HepG2 (cell line): ENCODE results near the gene TFAM. TPM values are rescaled to one million over a fixed set of nuclear protein-coding genes. Genes with fewer than 3 reads are reported as not detected.

Source experiments
- AGO2 ChIP-seq: fragments of 200-400 bp; formaldehyde crosslinking; optimal IDR thresholded peaks from 2 replicates; pipeline ENCODE3; 2017; ENCODE audit warnings: mild to moderate bottlenecking, low read depth, low read length, moderate library complexity
- CHD2 ChIP-seq: IDR thresholded peaks from 2 replicates; pipeline ENCODE4 v1.6.1; 2011; ENCODE audit warnings: low read depth, low read length, improper control_type of control experiment
- EP300 ChIP-seq, 3 experiments: sonication (generic) in 1 of 3; formaldehyde crosslinking in 1 of 3; IDR thresholded peaks; 2 replicates each; pipeline versions ENCODE4 v1.5.1 to v1.6.1; 2011 to 2020; ENCODE audit warnings: low read depth in 2 of 3, low read length in 2 of 3, borderline replicate concordance in 1 of 3, improper control_type of control experiment in 1 of 3, mild to moderate bottlenecking in 1 of 3, missing genetic modification reagents in 1 of 3, moderate library complexity in 1 of 3
- FOXA3 ChIP-seq: IDR thresholded peaks from 2 replicates; pipeline ENCODE4 v1.6.1; 2016; ENCODE audit warnings: missing genetic modification reagents, missing compliant biosample characterization
- HDAC2 ChIP-seq: sonication (generic); formaldehyde crosslinking; IDR thresholded peaks from 2 replicates; pipeline ENCODE4 v1.4.0; 2020; ENCODE audit warnings: missing genetic modification reagents
- NFIC ChIP-seq: IDR thresholded peaks from 2 replicates; pipeline ENCODE4 v1.6.1; 2012; ENCODE audit warnings: mild to moderate bottlenecking, low read length, inconsistent platforms
- NR3C1 ChIP-seq: sonication (generic); formaldehyde crosslinking; IDR thresholded peaks from 2 replicates; pipeline ENCODE4 v1.4.0; 2020; ENCODE audit warnings: missing genetic modification reagents
- PAF1 ChIP-seq: IDR thresholded peaks from 2 replicates; pipeline ENCODE4 v1.6.1; 2016; ENCODE audit warnings: missing genetic modification reagents, missing compliant biosample characterization
- ZFP1 ChIP-seq: IDR thresholded peaks from 2 replicates; pipeline ENCODE4 v1.6.1; 2016
- ZFP36 ChIP-seq: fragments of 150-350 bp; IDR thresholded peaks from 2 replicates; pipeline ENCODE4 v1.6.1; 2018; ENCODE audit warnings: borderline replicate concordance, low read length, low read depth; ENCODE audit not compliant: partially characterized antibody
- ZNF24 ChIP-seq: fragments of 450-650 bp; IDR thresholded peaks from 2 replicates; pipeline ENCODE4 v1.6.1; 2017; ENCODE audit warnings: antibody characterized with exemption, mild to moderate bottlenecking
- ZNF253 ChIP-seq: sonication (generic); formaldehyde crosslinking; IDR thresholded peaks from 2 replicates; pipeline ENCODE4 v1.8.0; 2022; ENCODE audit warnings: mild to moderate bottlenecking, missing genetic modification reagents, borderline replicate concordance
- ZNF333 ChIP-seq: sonication (generic); formaldehyde crosslinking; IDR thresholded peaks from 2 replicates; pipeline ENCODE4 v1.4.0; 2020; ENCODE audit warnings: mild to moderate bottlenecking, missing genetic modification reagents, borderline replicate concordance
- ZNF790 ChIP-seq: sonication (generic); formaldehyde crosslinking; IDR thresholded peaks from 2 replicates; pipeline ENCODE4 v1.8.0; 2022; ENCODE audit warnings: missing genetic modification reagents, mild to moderate bottlenecking, borderline replicate concordance
- polyA plus RNA-seq, 8 experiments: library from polyadenylated mRNA; depleted of rRNA in 3 of 8; stranded (reverse) in 7 of 8; unstranded in 1 of 8; fragments of >200 nt; fragmentation: Illumina TruSeq in 4 of 8; extraction: Trizol in 4 of 8; gene quantifications; 2 replicates each; pipeline versions ENCODE4 v1.2.1 to v1.2.3, GENCODE V29; 2011 to 2016; ENCODE audit warnings: low read depth in 4 of 8, missing spikeins in 1 of 8, mixed read lengths in 1 of 8; ENCODE audit not compliant: insufficient read depth in 1 of 8
- total RNA-seq, 5 experiments: library from RNA; depleted of rRNA; stranded (reverse); fragments of >200 nt; fragmentation: Illumina TruSeq; extraction: Trizol; gene quantifications; 2 replicates each; pipeline ENCODE4 v1.2.3, GENCODE V29; 2016; ENCODE audit warnings: low read depth in 1 of 5
- TF ChIP-seq, protein P1 (sequence below): sonication (generic); formaldehyde crosslinking; IDR thresholded peaks from 2 replicates; pipeline ENCODE4 v1.4.0; 2020; ENCODE audit warnings: missing genetic modification reagents
- TF ChIP-seq, protein P2 (sequence below): sonication (generic); formaldehyde crosslinking; IDR thresholded peaks from 2 replicates; pipeline ENCODE4 v1.8.0; 2022; ENCODE audit warnings: mild to moderate bottlenecking, missing genetic modification reagents; ENCODE audit not compliant: insufficient replicate concordance
- TF ChIP-seq, protein P3 (sequence below): sonication (generic); formaldehyde crosslinking; IDR thresholded peaks from 2 replicates; pipeline ENCODE4 v1.5.0; 2020; ENCODE audit warnings: missing genetic modification reagents, mild to moderate bottlenecking, borderline replicate concordance
- TF ChIP-seq, protein P4 (sequence below): sonication (generic); formaldehyde crosslinking; IDR thresholded peaks from 2 replicates; pipeline ENCODE4 v1.4.0; 2020; ENCODE audit warnings: missing genetic modification reagents, borderline replicate concordance
- TF ChIP-seq, protein P5 (sequence below): IDR thresholded peaks from 2 replicates; pipeline ENCODE4 v1.6.1; 2016; ENCODE audit warnings: missing compliant biosample characterization, missing genetic modification reagents, borderline replicate concordance

The TFAM gene
- total and polyA plus RNA-seq, 2 of the 13 experiments (the other 11 are each of a cell fraction or from before 2014, with no cell fraction given): 18.4 to 125 TPM

DNA sequence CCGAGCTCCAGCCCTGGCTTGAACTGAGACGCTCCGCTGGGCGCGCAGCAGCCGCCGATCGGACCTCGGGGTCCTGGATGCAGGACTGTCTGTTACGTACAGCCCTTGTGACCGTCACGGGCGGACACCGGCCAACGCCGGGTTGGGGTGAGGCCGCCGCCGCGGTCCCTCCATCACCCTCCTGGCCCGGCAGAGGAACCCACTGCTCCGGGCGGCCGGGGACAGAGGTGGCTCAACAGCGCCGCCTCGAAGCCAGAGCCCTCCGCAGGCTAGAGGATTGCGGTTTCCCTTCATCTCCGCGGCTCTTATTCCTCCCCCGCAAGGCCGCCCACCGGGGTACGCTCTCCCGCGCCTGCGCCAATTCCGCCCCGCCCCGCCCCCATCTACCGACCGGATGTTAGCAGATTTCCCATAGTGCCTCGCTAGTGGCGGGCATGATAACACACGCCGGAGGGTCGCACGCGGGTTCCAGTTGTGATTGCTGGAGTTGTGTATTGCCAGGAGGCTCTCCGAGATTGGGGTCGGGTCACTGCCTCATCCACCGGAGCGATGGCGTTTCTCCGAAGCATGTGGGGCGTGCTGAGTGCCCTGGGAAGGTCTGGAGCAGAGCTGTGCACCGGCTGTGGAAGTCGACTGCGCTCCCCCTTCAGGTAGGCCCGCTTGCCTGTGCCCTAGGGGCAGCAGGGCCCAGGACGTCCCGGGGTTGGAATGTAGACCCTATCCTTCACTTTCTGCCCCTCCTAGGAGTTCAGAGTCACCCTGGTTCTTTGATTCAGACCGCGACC, at the start of gene TFAM (continued):
- TF ChIP-seq, protein P1, sequence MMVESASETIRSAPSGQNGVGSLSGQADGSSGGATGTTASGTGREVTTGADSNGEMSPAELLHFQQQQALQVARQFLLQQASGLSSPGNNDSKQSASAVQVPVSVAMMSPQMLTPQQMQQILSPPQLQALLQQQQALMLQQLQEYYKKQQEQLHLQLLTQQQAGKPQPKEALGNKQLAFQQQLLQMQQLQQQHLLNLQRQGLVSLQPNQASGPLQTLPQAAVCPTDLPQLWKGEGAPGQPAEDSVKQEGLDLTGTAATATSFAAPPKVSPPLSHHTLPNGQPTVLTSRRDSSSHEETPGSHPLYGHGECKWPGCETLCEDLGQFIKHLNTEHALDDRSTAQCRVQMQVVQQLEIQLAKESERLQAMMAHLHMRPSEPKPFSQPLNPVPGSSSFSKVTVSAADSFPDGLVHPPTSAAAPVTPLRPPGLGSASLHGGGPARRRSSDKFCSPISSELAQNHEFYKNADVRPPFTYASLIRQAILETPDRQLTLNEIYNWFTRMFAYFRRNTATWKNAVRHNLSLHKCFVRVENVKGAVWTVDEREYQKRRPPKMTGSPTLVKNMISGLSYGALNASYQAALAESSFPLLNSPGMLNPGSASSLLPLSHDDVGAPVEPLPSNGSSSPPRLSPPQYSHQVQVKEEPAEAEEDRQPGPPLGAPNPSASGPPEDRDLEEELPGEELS: 0 out of 2 replicates have a peak, but pooled peaks have one; percentile 9
- 0 out of 2 replicates have a peak, but pooled peaks have one; percentile 3 for TF ChIP-seq HDAC2 (CRISPR knock-in tag)
- TF ChIP-seq, protein P2, sequence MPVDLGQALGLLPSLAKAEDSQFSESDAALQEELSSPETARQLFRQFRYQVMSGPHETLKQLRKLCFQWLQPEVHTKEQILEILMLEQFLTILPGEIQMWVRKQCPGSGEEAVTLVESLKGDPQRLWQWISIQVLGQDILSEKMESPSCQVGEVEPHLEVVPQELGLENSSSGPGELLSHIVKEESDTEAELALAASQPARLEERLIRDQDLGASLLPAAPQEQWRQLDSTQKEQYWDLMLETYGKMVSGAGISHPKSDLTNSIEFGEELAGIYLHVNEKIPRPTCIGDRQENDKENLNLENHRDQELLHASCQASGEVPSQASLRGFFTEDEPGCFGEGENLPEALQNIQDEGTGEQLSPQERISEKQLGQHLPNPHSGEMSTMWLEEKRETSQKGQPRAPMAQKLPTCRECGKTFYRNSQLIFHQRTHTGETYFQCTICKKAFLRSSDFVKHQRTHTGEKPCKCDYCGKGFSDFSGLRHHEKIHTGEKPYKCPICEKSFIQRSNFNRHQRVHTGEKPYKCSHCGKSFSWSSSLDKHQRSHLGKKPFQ (CRISPR knock-in tag): peak; percentile 43
- peak; percentile 52; the same call in 1 of the 2 replicates for TF ChIP-seq NFIC
- TF ChIP-seq CHD2: peak; percentile 30; the same call in 1 of the 2 replicates
- 0 out of 2 replicates have a peak, but pooled peaks have one; percentile 25 for TF ChIP-seq ZNF333
- TF ChIP-seq, protein P3, sequence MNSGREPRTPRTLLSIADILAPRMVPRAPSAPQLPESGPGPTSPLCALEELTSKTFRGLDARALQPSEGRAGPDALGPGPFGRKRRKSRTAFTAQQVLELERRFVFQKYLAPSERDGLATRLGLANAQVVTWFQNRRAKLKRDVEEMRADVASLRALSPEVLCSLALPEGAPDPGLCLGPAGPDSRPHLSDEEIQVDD: no peak
- TF ChIP-seq, protein P4, sequence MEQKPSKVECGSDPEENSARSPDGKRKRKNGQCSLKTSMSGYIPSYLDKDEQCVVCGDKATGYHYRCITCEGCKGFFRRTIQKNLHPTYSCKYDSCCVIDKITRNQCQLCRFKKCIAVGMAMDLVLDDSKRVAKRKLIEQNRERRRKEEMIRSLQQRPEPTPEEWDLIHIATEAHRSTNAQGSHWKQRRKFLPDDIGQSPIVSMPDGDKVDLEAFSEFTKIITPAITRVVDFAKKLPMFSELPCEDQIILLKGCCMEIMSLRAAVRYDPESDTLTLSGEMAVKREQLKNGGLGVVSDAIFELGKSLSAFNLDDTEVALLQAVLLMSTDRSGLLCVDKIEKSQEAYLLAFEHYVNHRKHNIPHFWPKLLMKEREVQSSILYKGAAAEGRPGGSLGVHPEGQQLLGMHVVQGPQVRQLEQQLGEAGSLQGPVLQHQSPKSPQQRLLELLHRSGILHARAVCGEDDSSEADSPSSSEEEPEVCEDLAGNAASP (CRISPR knock-in tag): peak; percentile 66
- TF ChIP-seq ZNF790 (CRISPR knock-in tag): 0 out of 2 replicates have a peak, but pooled peaks have one; percentile 57
- TF ChIP-seq PAF1 (CRISPR knock-in tag): 0 out of 2 replicates have a peak, but pooled peaks have one; percentile 65
- TF ChIP-seq AGO2: peak; percentile 74
- TF ChIP-seq, protein P5, sequence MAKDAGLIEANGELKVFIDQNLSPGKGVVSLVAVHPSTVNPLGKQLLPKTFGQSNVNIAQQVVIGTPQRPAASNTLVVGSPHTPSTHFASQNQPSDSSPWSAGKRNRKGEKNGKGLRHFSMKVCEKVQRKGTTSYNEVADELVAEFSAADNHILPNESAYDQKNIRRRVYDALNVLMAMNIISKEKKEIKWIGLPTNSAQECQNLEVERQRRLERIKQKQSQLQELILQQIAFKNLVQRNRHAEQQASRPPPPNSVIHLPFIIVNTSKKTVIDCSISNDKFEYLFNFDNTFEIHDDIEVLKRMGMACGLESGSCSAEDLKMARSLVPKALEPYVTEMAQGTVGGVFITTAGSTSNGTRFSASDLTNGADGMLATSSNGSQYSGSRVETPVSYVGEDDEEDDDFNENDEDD (CRISPR knock-in tag): peak; percentile 88
- no peak; the same call in 1 of the 2 replicates for TF ChIP-seq ZNF24
- peak; percentile 67; the same call in 1 of the 2 replicates for TF ChIP-seq ZFP1 (CRISPR knock-in tag)
- peak in 1 of 2 experiments; percentile 43; a peak in 1 of 4 replicates for TF ChIP-seq EP300 (IDR thresholded peaks at IDR 0.05; ENCODE audit: low read depth in 2 of 2, low read length in 2 of 2)
- TF ChIP-seq EP300 (CRISPR knock-in tag; IDR thresholded peaks at IDR 0.05; ENCODE audit: borderline replicate concordance): 0 out of 2 replicates have a peak, but pooled peaks have one; percentile 15
- peak; percentile 45; the same call in 1 of the 2 replicates for TF ChIP-seq FOXA3 (CRISPR knock-in tag)
- TF ChIP-seq NR3C1 (CRISPR knock-in tag): no peak
- TF ChIP-seq ZNF253 (CRISPR knock-in tag): no peak
- no peak for TF ChIP-seq ZFP36
